HG03521 (cell line): ENCODE data around the gene HBE1.
"Not testable (repeated sequence)": the region's sequence is repeated elsewhere in the genome, so short reads cannot be mapped to it uniquely, and the experiment has no call there.

ENCODE experiments used
- ATAC-seq: cut with Tn5 transposase; IDR thresholded peaks from one replicate; pipeline ENCODE4 v1.9.1; 2021; ENCODE audit warnings: mild to moderate bottlenecking, moderate library complexity; ENCODE audit not compliant: unreplicated experiment

Gene HBE1

GRCh38 chr11:5254023-5254422 lies 15.7 kb downstream of the HBE1 start:
- not testable (repeated sequence) for ATAC-seq

- not testable (repeated sequence) for ATAC-seq
Observed at GRCh38 chr11:5253440-5253839, 16.3 kb downstream of the HBE1 start.

- ATAC-seq, result no peak
Observed at GRCh38 chr11:5252919-5253265, 16.9 kb downstream of the HBE1 start.

GRCh38 chr11:5252192-5252918 lies 17.4 kb downstream of the HBE1 start:
- ATAC-seq, result no peak

- no peak for ATAC-seq
Observed at GRCh38 chr11:5251746-5252145, 18.0 kb downstream of the HBE1 start.

GRCh38 chr11:5250543-5251204 lies 19.1 kb downstream of the HBE1 start:
- no peak for ATAC-seq

- not testable (repeated sequence) for ATAC-seq
Observed at GRCh38 chr11:5249807-5250396, 19.8 kb downstream of the HBE1 start, which contains the start of gene HBG1. HBG1 (minus strand) TSS chr11:5249857; CDS start chr11:5249804, 53 bp downstream.

GRCh38 chr11:5248498-5248897 lies 21.2 kb downstream of the HBE1 start:
- ATAC-seq, result not testable (repeated sequence)

GRCh38 chr11:5247472-5248192 lies 22.1 kb downstream of the HBE1 start:
- no peak for ATAC-seq

GRCh38 chr11:5246772-5247471 lies 22.8 kb downstream of the HBE1 start:
- ATAC-seq, result no peak

GRCh38 chr11:5245155-5245554 lies 24.6 kb downstream of the HBE1 start:
- ATAC-seq, result no peak

GRCh38 chr11:5243816-5244180 lies 25.9 kb downstream of the HBE1 start:
- ATAC-seq, result no peak

GRCh38 chr11:5242933-5243815 lies 26.6 kb downstream of the HBE1 start:
- ATAC-seq, result peak; percentile 64

GRCh38 chr11:5242208-5242607 lies 27.5 kb downstream of the HBE1 start:
- ATAC-seq, result no peak

- ATAC-seq, result no peak
Observed at GRCh38 chr11:5241458-5241857, 28.3 kb downstream of the HBE1 start.

- ATAC-seq, result no peak
Observed at GRCh38 chr11:5240458-5240857, 29.3 kb downstream of the HBE1 start.

- ATAC-seq, result no peak
Observed at GRCh38 chr11:5240056-5240455, 29.7 kb downstream of the HBE1 start.

GRCh38 chr11:5239046-5239445 lies 30.7 kb downstream of the HBE1 start:
- ATAC-seq, result no peak

- no peak for ATAC-seq
Observed at GRCh38 chr11:5238486-5238885, 31.3 kb downstream of the HBE1 start.

- ATAC-seq, result no peak
Observed at GRCh38 chr11:5237420-5237819, 32.3 kb downstream of the HBE1 start.
